ENCODE results near the gene CRADD.

DNA sequence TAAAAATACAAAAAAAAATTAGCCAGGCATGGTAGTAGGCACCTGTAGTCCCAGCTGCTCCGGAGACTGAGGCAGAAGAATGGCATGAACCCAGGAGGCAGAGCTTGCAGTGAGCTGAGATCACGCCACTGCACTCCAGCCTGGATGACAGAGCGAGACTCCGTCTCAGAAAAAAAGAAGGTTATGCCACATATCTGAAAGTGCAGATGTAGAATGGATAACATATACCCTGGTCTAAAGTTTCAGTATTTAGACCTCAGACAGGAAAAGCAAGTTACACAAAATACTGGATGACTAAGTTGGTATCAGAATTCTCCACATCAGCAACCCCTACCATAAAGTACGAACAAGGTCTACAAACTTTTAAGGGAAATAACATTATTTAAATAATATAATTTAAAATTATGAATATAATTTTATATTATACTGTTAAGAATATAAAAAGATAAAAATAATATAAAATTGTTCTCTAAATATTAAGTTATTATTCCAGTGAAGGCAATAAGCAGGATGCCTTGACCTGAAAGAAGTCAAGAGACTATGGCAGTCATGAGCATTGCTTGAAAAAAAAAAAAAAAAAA, 169.9 kb downstream of the CRADD start:
- no peak for TF ChIP-seq EP300 (IDR thresholded peaks at IDR 0.05)
- no peak for TF ChIP-seq POLR2AphosphoS5 (IDR thresholded peaks at IDR 0.05)

Measured in suprapubic skin (tissue), 4 donors.